Panc1 (cell line): ENCODE data around the gene KRT72. TPM values are rescaled to one million over a fixed set of nuclear protein-coding genes. Genes with fewer than 3 reads are reported as not detected.

Experiments used
- ATAC-seq: fragments of 200-7000 bp; cut with Tn5 transposase; 2 replicates; pipeline ENCODE4 v1.9.1; 2020; ENCODE audit warnings: mild to moderate bottlenecking, moderate library complexity
- BruUV-seq: library from RNA; stranded (reverse); fragments of 400-500 nt; replicated peaks from 2 replicates; lab custom pipeline; 2021; lab: Mats Ljungman, UMichigan
- CTCF ChIA-PET: fragments of 300-600 bp; sonication (Branson Sonifier 250); formaldehyde crosslinking; loops from one replicate; lab custom pipeline; 2022; ENCODE audit warnings: antibody characterized with exemption; lab: Charles Lee
- POLR2A ChIA-PET: fragments of 300-600 bp; sonication (Branson Sonifier 250); formaldehyde crosslinking; loops from one replicate; lab custom pipeline; 2022; ENCODE audit warnings: antibody characterized with exemption; lab: Charles Lee
- DNase-seq: peaks from one replicate; pipeline ENCODE4 v3.0.0-alpha.2; 2010; ENCODE audit warnings: low read depth, low spot score
- H3K27ac ChIP-seq: 2 replicates; pipeline ENCODE4 v1.5.1; 2011; ENCODE audit warnings: mild to moderate bottlenecking, low read length, inconsistent platforms
- H3K27me3 ChIP-seq: fragments of 200-500 bp; sonication (Bioruptor generic); 2 replicates; pipeline ENCODE4 v1.6.0; 2014; ENCODE audit warnings: low read length, inconsistent platforms; ENCODE audit not compliant: control insufficient read depth, insufficient read depth
- H3K36me3 ChIP-seq: fragments of 200-500 bp; sonication (Bioruptor generic); 2 replicates; pipeline ENCODE4 v1.5.1; 2014; ENCODE audit warnings: inconsistent platforms, mild to moderate bottlenecking, low read length, moderate library complexity; ENCODE audit not compliant: control insufficient read depth, insufficient read depth
- H3K4me1 ChIP-seq: 2 replicates; pipeline ENCODE4 v1.5.1; 2011; ENCODE audit warnings: inconsistent platforms, mild to moderate bottlenecking, low read length, moderate library complexity; ENCODE audit not compliant: control insufficient read depth, insufficient read depth
- H3K4me3 ChIP-seq, 2 experiments: 2 replicates each; pipeline ENCODE4 v1.5.1; 2011 to 2012; ENCODE audit warnings: low read depth in 2 of 2, low read length in 2 of 2, mild to moderate bottlenecking in 2 of 2, inconsistent platforms in 1 of 2, moderate library complexity in 1 of 2
- H3K9me3 ChIP-seq: fragments of 200-500 bp; sonication (Bioruptor generic); 2 replicates; pipeline ENCODE4 v1.5.1; 2014; ENCODE audit warnings: low read depth, mild to moderate bottlenecking, inconsistent platforms, low read length, moderate library complexity; ENCODE audit not compliant: control insufficient read depth, insufficient read depth
- POLR2AphosphoS5 ChIP-seq: IDR thresholded peaks from 2 replicates; pipeline ENCODE4 v1.6.1; 2012; ENCODE audit warnings: mild to moderate bottlenecking, low read depth, low read length, moderate library complexity
- SIN3A ChIP-seq: IDR thresholded peaks from 2 replicates; pipeline ENCODE4 v1.6.1; 2012; ENCODE audit warnings: low read depth, mild to moderate bottlenecking, low read length, moderate library complexity, borderline replicate concordance; ENCODE audit not compliant: insufficient read depth
- TCF7L2 ChIP-seq: IDR thresholded peaks from 2 replicates; pipeline ENCODE4 v1.6.1; 2011; ENCODE audit warnings: mild to moderate bottlenecking, low read depth, low read length, inconsistent platforms
- in situ Hi-C: cut with HindIII; loops from 2 replicates; pipeline ENCODE4 v1.10.0; 2016; ENCODE audit warnings: low sequenced_read_pairs, low pct_unique_long_range_greater_than_20kb
- intact Hi-C: fragments of 100-400 bp; cut with micrococcal nuclease; formaldehyde crosslinking; loops from one replicate; pipeline ENCODE4 v1.10.0; 2022; ENCODE audit not compliant: unreplicated experiment
- total RNA-seq: library from RNA; stranded (reverse); gene quantifications from one replicate; pipeline ENCODE4 v1.2.1, GENCODE V29; 2021; ENCODE audit not compliant: unreplicated experiment
- TF ChIP-seq, protein P1 (sequence below), 2 experiments: IDR thresholded peaks; 2 replicates each; pipeline ENCODE4 v1.6.1; 2011 to 2012; ENCODE audit warnings: low read depth in 2 of 2, control low read depth in 1 of 2, low read length in 1 of 2, mild to moderate bottlenecking in 1 of 2, moderate library complexity in 1 of 2; ENCODE audit not compliant: insufficient read depth in 1 of 2
- TF ChIP-seq, protein P2 (sequence below): fragments of 450-650 bp; IDR thresholded peaks from 2 replicates; pipeline ENCODE4 v1.5.1; 2017; ENCODE audit warnings: mild to moderate bottlenecking

The KRT72 gene
- total RNA-seq, 1 experiment from 2014 or later = not detected

DNA sequence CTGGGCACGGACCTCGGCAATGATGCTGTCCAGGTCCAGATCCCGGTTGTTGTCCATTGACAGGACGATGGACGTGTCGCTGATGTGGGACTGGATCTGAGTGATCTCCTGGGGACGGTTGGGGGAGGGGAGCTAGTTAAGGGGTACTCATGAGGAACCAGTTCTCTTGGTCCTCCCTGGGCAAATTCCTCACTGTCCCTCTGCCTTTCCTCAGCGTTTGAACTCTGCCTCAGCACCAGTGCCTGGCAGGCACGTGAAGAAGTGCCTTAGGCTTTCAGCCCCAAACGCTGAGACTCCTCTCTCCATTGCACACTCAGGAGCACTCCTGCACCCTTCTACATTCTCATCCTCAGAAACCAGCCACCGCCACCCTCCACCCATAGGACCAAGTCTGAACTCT, 9.7 kb downstream of the KRT72 start:
- BruUV-seq = no TSS peak
- Histone ChIP-seq H3K4me3 (no peak overlapping the region), H3K27me3 (peaks cover 6% of the 10 kb centered on the region; the same call in 1 of the 2 replicates), H3K9me3 (no peaks in the 10 kb centered on the region), H3K27ac (no peak overlapping the region), H3K36me3 (no peaks in the 10 kb centered on the region), H3K4me1 (no peaks in the 10 kb centered on the region)
- ChIA-PET CTCF (no interaction called here), POLR2A (no interaction called here)
- ATAC-seq = no peak
- in situ Hi-C loops (no loop called here), intact Hi-C loops (no loop called here)
- no peak for DNase-seq
- TF ChIP-seq SIN3A = no peak
- TF ChIP-seq TCF7L2 = no peak
- no peak for TF ChIP-seq POLR2AphosphoS5
- TF ChIP-seq, protein P1, sequence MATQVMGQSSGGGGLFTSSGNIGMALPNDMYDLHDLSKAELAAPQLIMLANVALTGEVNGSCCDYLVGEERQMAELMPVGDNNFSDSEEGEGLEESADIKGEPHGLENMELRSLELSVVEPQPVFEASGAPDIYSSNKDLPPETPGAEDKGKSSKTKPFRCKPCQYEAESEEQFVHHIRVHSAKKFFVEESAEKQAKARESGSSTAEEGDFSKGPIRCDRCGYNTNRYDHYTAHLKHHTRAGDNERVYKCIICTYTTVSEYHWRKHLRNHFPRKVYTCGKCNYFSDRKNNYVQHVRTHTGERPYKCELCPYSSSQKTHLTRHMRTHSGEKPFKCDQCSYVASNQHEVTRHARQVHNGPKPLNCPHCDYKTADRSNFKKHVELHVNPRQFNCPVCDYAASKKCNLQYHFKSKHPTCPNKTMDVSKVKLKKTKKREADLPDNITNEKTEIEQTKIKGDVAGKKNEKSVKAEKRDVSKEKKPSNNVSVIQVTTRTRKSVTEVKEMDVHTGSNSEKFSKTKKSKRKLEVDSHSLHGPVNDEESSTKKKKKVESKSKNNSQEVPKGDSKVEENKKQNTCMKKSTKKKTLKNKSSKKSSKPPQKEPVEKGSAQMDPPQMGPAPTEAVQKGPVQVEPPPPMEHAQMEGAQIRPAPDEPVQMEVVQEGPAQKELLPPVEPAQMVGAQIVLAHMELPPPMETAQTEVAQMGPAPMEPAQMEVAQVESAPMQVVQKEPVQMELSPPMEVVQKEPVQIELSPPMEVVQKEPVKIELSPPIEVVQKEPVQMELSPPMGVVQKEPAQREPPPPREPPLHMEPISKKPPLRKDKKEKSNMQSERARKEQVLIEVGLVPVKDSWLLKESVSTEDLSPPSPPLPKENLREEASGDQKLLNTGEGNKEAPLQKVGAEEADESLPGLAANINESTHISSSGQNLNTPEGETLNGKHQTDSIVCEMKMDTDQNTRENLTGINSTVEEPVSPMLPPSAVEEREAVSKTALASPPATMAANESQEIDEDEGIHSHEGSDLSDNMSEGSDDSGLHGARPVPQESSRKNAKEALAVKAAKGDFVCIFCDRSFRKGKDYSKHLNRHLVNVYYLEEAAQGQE (IDR thresholded peaks at IDR 0.05; ENCODE audit: insufficient read depth in 1 of 2, low read depth in 2 of 2, low read length in 1 of 2) = no peak
- TF ChIP-seq, protein P2, sequence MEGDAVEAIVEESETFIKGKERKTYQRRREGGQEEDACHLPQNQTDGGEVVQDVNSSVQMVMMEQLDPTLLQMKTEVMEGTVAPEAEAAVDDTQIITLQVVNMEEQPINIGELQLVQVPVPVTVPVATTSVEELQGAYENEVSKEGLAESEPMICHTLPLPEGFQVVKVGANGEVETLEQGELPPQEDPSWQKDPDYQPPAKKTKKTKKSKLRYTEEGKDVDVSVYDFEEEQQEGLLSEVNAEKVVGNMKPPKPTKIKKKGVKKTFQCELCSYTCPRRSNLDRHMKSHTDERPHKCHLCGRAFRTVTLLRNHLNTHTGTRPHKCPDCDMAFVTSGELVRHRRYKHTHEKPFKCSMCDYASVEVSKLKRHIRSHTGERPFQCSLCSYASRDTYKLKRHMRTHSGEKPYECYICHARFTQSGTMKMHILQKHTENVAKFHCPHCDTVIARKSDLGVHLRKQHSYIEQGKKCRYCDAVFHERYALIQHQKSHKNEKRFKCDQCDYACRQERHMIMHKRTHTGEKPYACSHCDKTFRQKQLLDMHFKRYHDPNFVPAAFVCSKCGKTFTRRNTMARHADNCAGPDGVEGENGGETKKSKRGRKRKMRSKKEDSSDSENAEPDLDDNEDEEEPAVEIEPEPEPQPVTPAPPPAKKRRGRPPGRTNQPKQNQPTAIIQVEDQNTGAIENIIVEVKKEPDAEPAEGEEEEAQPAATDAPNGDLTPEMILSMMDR = no peak

DNA sequence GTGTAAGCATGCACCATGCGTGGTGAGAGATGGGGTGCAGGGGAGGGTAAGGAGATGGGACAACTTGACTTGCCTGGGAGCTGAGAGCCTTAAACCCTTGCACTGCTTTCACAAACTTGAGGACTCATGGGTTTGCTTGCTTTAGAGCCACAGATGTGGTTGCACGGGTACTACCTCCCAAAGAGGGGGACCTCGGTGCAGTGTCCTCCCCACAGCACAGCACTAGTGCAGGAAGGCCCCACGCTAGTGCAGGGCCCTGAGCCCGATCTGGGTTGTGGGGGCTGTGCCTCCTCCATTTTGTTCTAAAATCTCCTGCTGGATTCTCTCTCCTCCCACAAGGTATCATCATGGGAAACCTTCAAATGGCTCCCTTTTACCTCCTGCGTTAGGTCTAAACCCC, 11.2 kb downstream of the KRT72 start:
- TF ChIP-seq TCF7L2 (no peak), POLR2AphosphoS5 (no peak), SIN3A (no peak)
- TF ChIP-seq, protein P1 (IDR thresholded peaks at IDR 0.05; ENCODE audit: insufficient read depth in 1 of 2, low read depth in 2 of 2, low read length in 1 of 2) = no peak
- TF ChIP-seq, protein P2 = no peak
- no peak overlapping the region for H3K4me3 ChIP-seq
- H3K36me3 ChIP-seq = no peaks in the 10 kb centered on the region
- no peaks in the 10 kb centered on the region for H3K9me3 ChIP-seq
- in situ Hi-C loops (no loop called here), intact Hi-C loops (no loop called here)
- POLR2A ChIA-PET = no interaction called here
- no peaks in the 10 kb centered on the region for H3K4me1 ChIP-seq
- no peak overlapping the region for H3K27ac ChIP-seq
- H3K27me3 ChIP-seq = no peaks in the 10 kb centered on the region; the same call in 1 of the 2 replicates
- no TSS peak for BruUV-seq
- CTCF ChIA-PET = interaction anchor here (1.2 kb wide), 1 partner anchor 288 kb away, joined by 3 read pairs; no protein-coding TSS in a partner anchor
- ATAC-seq = no peak
- DNase-seq = no peak
